Mesendoderm (in vitro differentiated cells): ENCODE data around the gene MTG2.

Source experiments
- DNase-seq: peaks from one replicate; pipeline ENCODE4 v3.0.0; 2013
- H2AK5ac ChIP-seq: 2 replicates; pipeline ENCODE4 v1.6.1; 2013; ENCODE audit warnings: low read length, inconsistent platforms
- H2BK120ac ChIP-seq: 2 replicates; pipeline ENCODE4 v1.6.1; 2013; ENCODE audit warnings: low read depth, mild to moderate bottlenecking, low read length, moderate library complexity, mixed read lengths
- H2BK15ac ChIP-seq: replicated peaks from 2 replicates; pipeline ENCODE4 v1.6.1; 2013; ENCODE audit warnings: low read depth, mild to moderate bottlenecking, moderate library complexity
- H2BK5ac ChIP-seq: 2 replicates; pipeline ENCODE4 v1.6.1; 2013; ENCODE audit warnings: low read length, inconsistent platforms
- H3K18ac ChIP-seq: 2 replicates; pipeline ENCODE4 v1.6.1; 2013; ENCODE audit warnings: mild to moderate bottlenecking, low read length, mixed read lengths
- H3K23ac ChIP-seq: one replicate; pipeline ENCODE4 v1.6.1; 2013; ENCODE audit warnings: low read length
- H3K27ac ChIP-seq: 2 replicates; pipeline ENCODE4 v1.5.1; 2013; ENCODE audit warnings: low read depth, mild to moderate bottlenecking, inconsistent platforms, low read length, moderate library complexity
- H3K27me3 ChIP-seq: 2 replicates; pipeline ENCODE4 v1.6.1; 2013; ENCODE audit warnings: low read length, control low read depth, mild to moderate bottlenecking, inconsistent platforms; ENCODE audit not compliant: insufficient read depth, poor library complexity
- H3K36me3 ChIP-seq: 2 replicates; pipeline ENCODE4 v1.6.1; 2013; ENCODE audit warnings: low read length, inconsistent platforms; ENCODE audit not compliant: control insufficient read depth, insufficient read depth
- H3K4ac ChIP-seq: one replicate; pipeline ENCODE4 v1.6.1; 2013; ENCODE audit warnings: low read depth, mild to moderate bottlenecking, low read length, moderate library complexity
- H3K4me1 ChIP-seq: 2 replicates; pipeline ENCODE4 v1.6.1; 2013; ENCODE audit warnings: low read depth, low read length, inconsistent platforms; ENCODE audit not compliant: control insufficient read depth
- H3K4me2 ChIP-seq: 2 replicates; pipeline ENCODE4 v1.6.1; 2013; ENCODE audit warnings: low read length
- H3K4me3 ChIP-seq: 2 replicates; pipeline ENCODE4 v1.5.1; 2013; ENCODE audit warnings: mild to moderate bottlenecking, low read length
- H3K56ac ChIP-seq: one replicate; pipeline ENCODE4 v1.6.1; 2013; ENCODE audit warnings: low read length
- H3K79me1 ChIP-seq: 2 replicates; pipeline ENCODE4 v1.6.1; 2013; ENCODE audit warnings: low read length, inconsistent platforms
- H3K79me2 ChIP-seq: 2 replicates; pipeline ENCODE4 v1.6.1; 2013; ENCODE audit warnings: mild to moderate bottlenecking, low read length; ENCODE audit not compliant: control insufficient read depth, insufficient read depth
- H3K9ac ChIP-seq: 2 replicates; pipeline ENCODE4 v1.6.1; 2013; ENCODE audit warnings: low read length, inconsistent platforms
- H4K5ac ChIP-seq: one replicate; pipeline ENCODE4 v1.6.1; 2013; ENCODE audit warnings: low read length
- H4K8ac ChIP-seq: one replicate; pipeline ENCODE4 v1.6.1; 2013; ENCODE audit warnings: low read depth, mild to moderate bottlenecking, control low read depth, low read length, moderate library complexity
- WGBS: extraction: QIAGEN DNeasy Blood & Tissue Kit; methylation state at CpG from one replicate; pipeline ENCODE4 v1.1.7; 2013; ENCODE audit warnings: low lambda C conversion rate, missing lambda C conversion rate; ENCODE audit not compliant: insufficient coverage; ENCODE audit errors: extremely low coverage; 5-methylcytosine and 5-hydroxymethylcytosine counted together

MTG2 gene

GRCh38 chr20:62155428-62156253 lies 27.2 kb upstream of the MTG2 start:
- DNase-seq = peak; percentile 94
- WGBS = no CpG with 5 or more reads among the region's 29 CpGs
- no peaks in the 10 kb centered on the region for H3K27me3 ChIP-seq
- no peak overlapping the region for H3K4ac ChIP-seq
- H3K79me2 ChIP-seq = peaks cover 70% of the 10 kb centered on the region
- H3K18ac ChIP-seq = no peak overlapping the region
- H2BK15ac ChIP-seq = no peak overlapping the region
- H3K4me1 ChIP-seq = peaks cover 3% of the 10 kb centered on the region
- H3K4me2 ChIP-seq = no peak overlapping the region
- no peak overlapping the region for H3K27ac ChIP-seq
- peaks cover 3% of the 10 kb centered on the region for H3K36me3 ChIP-seq
- H2BK120ac ChIP-seq = no peak overlapping the region
- no peak overlapping the region for H2AK5ac ChIP-seq
- no peak overlapping the region for H3K23ac ChIP-seq
- peaks cover 38% of the 10 kb centered on the region for H3K79me1 ChIP-seq
- H4K5ac ChIP-seq = no peak overlapping the region
- H3K56ac ChIP-seq = no peak overlapping the region
- H3K4me3 ChIP-seq = no peak overlapping the region
- H4K8ac ChIP-seq = no peak overlapping the region
- no peak overlapping the region for H2BK5ac ChIP-seq
- no peak overlapping the region for H3K9ac ChIP-seq

DNA sequence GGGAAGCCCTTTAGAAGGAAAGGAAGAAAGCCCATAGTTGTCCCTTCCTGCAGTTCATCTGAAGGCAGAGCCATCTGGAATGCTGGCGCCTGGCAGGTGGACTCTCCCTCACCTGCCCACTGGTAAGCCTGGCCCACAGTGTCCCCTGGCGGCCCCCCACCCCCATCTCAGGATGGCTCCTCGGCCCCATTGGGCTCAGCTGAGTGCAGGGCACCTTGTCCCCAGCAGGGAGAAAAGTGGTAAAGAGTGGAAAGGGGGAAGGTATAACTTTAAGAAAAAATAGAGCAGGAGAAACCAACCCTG lies 26.6 kb upstream of the MTG2 start:
- DNase-seq = no peak
- Histone ChIP-seq H3K18ac (no peak overlapping the region), H2BK15ac (no peak overlapping the region), H3K4me2 (no peak overlapping the region), H3K56ac (no peak overlapping the region), H3K4ac (no peak overlapping the region), H3K79me2 (peaks cover 64% of the 10 kb centered on the region), H2BK120ac (no peak overlapping the region), H3K79me1 (peaks cover 35% of the 10 kb centered on the region), H3K9ac (no peak overlapping the region), H2AK5ac (no peak overlapping the region), H3K27me3 (no peaks in the 10 kb centered on the region), H3K4me3 (no peak overlapping the region), H3K36me3 (peaks cover 3% of the 10 kb centered on the region), H4K5ac (no peak overlapping the region), H3K4me1 (peaks cover 3% of the 10 kb centered on the region), H3K23ac (no peak overlapping the region), H4K8ac (no peak overlapping the region), H2BK5ac (no peak overlapping the region), H3K27ac (no peak overlapping the region)
- WGBS = no CpG with 5 or more reads among the region's 3 CpGs

GRCh38 chr20:62156592-62157386 lies 26.0 kb upstream of the MTG2 start:
- DNase-seq = peak; percentile 86
- H4K8ac ChIP-seq = no peak overlapping the region
- no peak overlapping the region for H3K27ac ChIP-seq
- H2BK5ac ChIP-seq = no peak overlapping the region
- no peak overlapping the region for H2BK120ac ChIP-seq
- H3K9ac ChIP-seq = peak overlapping the region; percentile 4
- no peak overlapping the region for H2BK15ac ChIP-seq
- peak overlapping the region; percentile 13 for H3K18ac ChIP-seq
- no peak overlapping the region for H3K4ac ChIP-seq
- no peak overlapping the region for H3K4me2 ChIP-seq
- H4K5ac ChIP-seq = no peak overlapping the region
- no CpG with 5 or more reads among the region's 24 CpGs for WGBS
- H3K79me1 ChIP-seq = peaks cover 33% of the 10 kb centered on the region
- peaks cover 58% of the 10 kb centered on the region for H3K79me2 ChIP-seq
- H2AK5ac ChIP-seq = no peak overlapping the region
- H3K27me3 ChIP-seq = no peaks in the 10 kb centered on the region
- H3K36me3 ChIP-seq = peaks cover 3% of the 10 kb centered on the region
- H3K4me1 ChIP-seq = peaks cover 3% of the 10 kb centered on the region
- no peak overlapping the region for H3K4me3 ChIP-seq
- no peak overlapping the region for H3K23ac ChIP-seq
- peak overlapping the region; percentile 54 for H3K56ac ChIP-seq

GRCh38 chr20:62157387-62158087 lies 25.3 kb upstream of the MTG2 start:
- Histone ChIP-seq H3K27me3 (no peaks in the 10 kb centered on the region), H3K56ac (no peak overlapping the region), H3K79me2 (peaks cover 51% of the 10 kb centered on the region), H2BK5ac (no peak overlapping the region), H3K27ac (no peak overlapping the region), H3K4me1 (peaks cover 3% of the 10 kb centered on the region), H3K18ac (no peak overlapping the region), H3K23ac (no peak overlapping the region), H3K4me3 (no peak overlapping the region), H3K9ac (no peak overlapping the region), H3K4me2 (no peak overlapping the region), H2BK15ac (no peak overlapping the region), H3K79me1 (peaks cover 28% of the 10 kb centered on the region), H4K8ac (no peak overlapping the region), H3K4ac (no peak overlapping the region), H3K36me3 (peaks cover 3% of the 10 kb centered on the region), H2BK120ac (no peak overlapping the region), H2AK5ac (no peak overlapping the region), H4K5ac (no peak overlapping the region)
- DNase-seq = no peak
- no CpG with 5 or more reads among the region's 25 CpGs for WGBS

DNA sequence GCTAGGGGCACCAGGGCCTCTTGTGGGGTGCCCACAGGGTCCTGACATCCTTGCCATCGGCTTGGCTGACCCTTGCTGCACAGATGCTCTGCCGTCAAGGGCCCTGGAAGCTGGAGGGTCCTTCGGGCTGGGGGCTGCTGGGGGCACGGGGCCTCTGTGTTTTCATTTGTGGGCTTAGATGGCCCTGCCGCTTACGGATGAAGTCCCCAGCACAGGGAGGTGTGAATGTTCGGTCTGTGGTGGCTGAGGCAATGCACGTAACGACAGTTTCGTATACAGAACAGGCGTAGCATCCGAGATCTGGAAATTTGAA lies 24.8 kb upstream of the MTG2 start:
- no peak overlapping the region for H3K4ac ChIP-seq
- no peak overlapping the region for H3K9ac ChIP-seq
- H3K18ac ChIP-seq = no peak overlapping the region
- no peaks in the 10 kb centered on the region for H3K27me3 ChIP-seq
- no peak overlapping the region for H4K8ac ChIP-seq
- peaks cover 3% of the 10 kb centered on the region for H3K4me1 ChIP-seq
- H2AK5ac ChIP-seq = no peak overlapping the region
- H3K79me1 ChIP-seq = peaks cover 28% of the 10 kb centered on the region
- peaks cover 48% of the 10 kb centered on the region for H3K79me2 ChIP-seq
- no peak for DNase-seq
- WGBS = no CpG with 5 or more reads among the region's 12 CpGs
- no peak overlapping the region for H2BK15ac ChIP-seq
- H3K4me2 ChIP-seq = no peak overlapping the region
- no peak overlapping the region for H2BK5ac ChIP-seq
- H3K36me3 ChIP-seq = peaks cover 6% of the 10 kb centered on the region
- no peak overlapping the region for H3K4me3 ChIP-seq
- H3K27ac ChIP-seq = no peak overlapping the region
- no peak overlapping the region for H3K56ac ChIP-seq
- no peak overlapping the region for H3K23ac ChIP-seq
- H4K5ac ChIP-seq = no peak overlapping the region
- H2BK120ac ChIP-seq = no peak overlapping the region
